Activated CD8-positive, alpha-beta memory T cell treated with anti-CD3 and anti-CD28 coated beads, Interleukin-2, amount 10 ng/mL, durations not matched to agents 7 days and 5 days (primary cell): ENCODE results near the gene PHLDB1. TPM values are rescaled to one million over a fixed set of nuclear protein-coding genes. Genes with fewer than 3 reads are reported as not detected.

Experiments used
- ATAC-seq: fragments of 150-1000 bp; cut with Tn5 transposase; one replicate; pipeline ENCODE4 v1.10.0; 2021; ENCODE audit warnings: moderate library complexity
- CTCF ChIA-PET: fragments of 350-600 bp; sonication (Branson Sonifier 250); formaldehyde crosslinking; loops from one replicate; lab custom pipeline; 2021; ENCODE audit warnings: antibody characterized with exemption; lab: Charles Lee
- DNase-seq: peaks from one replicate; pipeline ENCODE4 v3.0.0-alpha.2; 2020
- H3K27ac Mint-ChIP-seq: one replicate; pipeline ENCODE4 v1.8.0; 2021; ENCODE audit warnings: mild to moderate bottlenecking, mixed read lengths
- H3K27me3 Mint-ChIP-seq: one replicate; pipeline ENCODE4 v1.8.0; 2021; ENCODE audit warnings: mixed read lengths
- H3K36me3 Mint-ChIP-seq: one replicate; pipeline ENCODE4 v1.8.0; 2021; ENCODE audit warnings: mild to moderate bottlenecking, mixed read lengths
- H3K4me1 Mint-ChIP-seq: one replicate; pipeline ENCODE4 v1.8.0; 2021; ENCODE audit warnings: mixed read lengths
- H3K4me3 Mint-ChIP-seq: one replicate; pipeline ENCODE4 v1.8.0; 2021; ENCODE audit warnings: mild to moderate bottlenecking, moderate library complexity, mixed read lengths
- H3K9me3 Mint-ChIP-seq: one replicate; pipeline ENCODE4 v1.8.0; 2022; ENCODE audit warnings: low read depth, mixed read lengths
- total RNA-seq, 2 experiments: library from RNA; stranded (reverse); gene quantifications; one replicate each; pipeline ENCODE4 v1.2.3, GENCODE V29; 2021

Gene PHLDB1
- total RNA-seq, 2 experiments from 2014 or later: 0.91 to 1.3 TPM

GRCh38 chr11:118640332-118641154 lies 33.1 kb downstream of the PHLDB1 start:
- ATAC-seq (no peak), DNase-seq (no peak)
- H3K9me3 Mint-ChIP-seq: no peaks in the 10 kb centered on the region
- H3K4me1 Mint-ChIP-seq: no peaks in the 10 kb centered on the region
- no peak overlapping the region for H3K4me3 Mint-ChIP-seq
- CTCF ChIA-PET: interaction anchor here (1.1 kb wide), 1 partner anchor 19 kb away, joined by 3 read pairs; no protein-coding TSS in a partner anchor
- no peaks in the 10 kb centered on the region for H3K36me3 Mint-ChIP-seq
- H3K27me3 Mint-ChIP-seq: peaks cover 3% of the 10 kb centered on the region
- no peak overlapping the region for H3K27ac Mint-ChIP-seq

DNA sequence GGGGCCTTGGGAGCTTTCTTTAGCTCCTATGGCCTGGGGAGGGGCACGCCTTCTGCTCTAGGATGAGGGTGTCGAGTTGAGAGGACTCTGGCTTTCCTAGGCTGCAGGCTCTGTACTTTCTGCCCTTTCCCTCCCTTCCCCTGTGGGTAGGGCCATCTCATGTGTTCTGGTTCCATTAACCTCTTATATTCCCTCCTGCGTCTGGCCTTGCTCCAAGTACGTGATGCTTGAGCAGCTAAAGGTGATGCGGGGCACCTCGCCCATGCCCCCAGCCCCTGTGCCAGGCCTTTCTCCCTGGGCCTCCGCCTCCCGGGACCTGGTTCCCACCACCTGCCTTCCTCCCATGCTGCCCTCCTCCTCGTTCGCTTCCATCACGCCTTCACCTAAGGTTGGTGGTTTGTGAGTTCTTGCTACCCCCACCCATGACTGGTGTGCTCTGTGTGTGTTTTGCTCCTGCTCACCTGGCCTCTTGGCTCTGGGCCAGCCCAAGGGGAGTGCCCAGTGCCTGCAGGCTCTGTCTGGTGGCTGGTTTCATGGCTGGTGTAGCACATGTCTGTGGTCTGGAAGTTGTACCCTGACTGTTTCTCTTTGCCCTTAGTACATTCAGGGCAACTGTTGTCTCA lies 34.1 kb downstream of the PHLDB1 start:
- Mint-ChIP-seq H3K36me3 (no peaks in the 10 kb centered on the region), H3K4me1 (no peaks in the 10 kb centered on the region), H3K27ac (no peak overlapping the region), H3K4me3 (no peak overlapping the region), H3K9me3 (no peaks in the 10 kb centered on the region), H3K27me3 (no peaks in the 10 kb centered on the region)
- CTCF ChIA-PET: no interaction called here
- no peak for DNase-seq
- no peak for ATAC-seq

GRCh38 chr11:118643142-118643994 lies 36.0 kb downstream of the PHLDB1 start:
- no peaks in the 10 kb centered on the region for H3K4me1 Mint-ChIP-seq
- no peaks in the 10 kb centered on the region for H3K9me3 Mint-ChIP-seq
- ATAC-seq (no peak), DNase-seq (no peak)
- CTCF ChIA-PET: interaction anchor here (0.5 to 1.1 kb wide), 4 partner anchors 16 to 57 kb away, joined by 3 to 4 read pairs (median 3); no protein-coding TSS in a partner anchor
- no peak overlapping the region for H3K27ac Mint-ChIP-seq
- H3K4me3 Mint-ChIP-seq: no peak overlapping the region
- H3K36me3 Mint-ChIP-seq: no peaks in the 10 kb centered on the region
- H3K27me3 Mint-ChIP-seq: no peaks in the 10 kb centered on the region

- DNase-seq: no peak
- Mint-ChIP-seq H3K4me1 (no peaks in the 10 kb centered on the region), H3K36me3 (no peaks in the 10 kb centered on the region), H3K4me3 (no peak overlapping the region), H3K27me3 (no peaks in the 10 kb centered on the region), H3K9me3 (no peaks in the 10 kb centered on the region), H3K27ac (no peak overlapping the region)
- no peak for ATAC-seq
- CTCF ChIA-PET: no interaction called here
Measured at GRCh38 chr11:118643995-118644345, 36.6 kb downstream of the PHLDB1 start.

DNA sequence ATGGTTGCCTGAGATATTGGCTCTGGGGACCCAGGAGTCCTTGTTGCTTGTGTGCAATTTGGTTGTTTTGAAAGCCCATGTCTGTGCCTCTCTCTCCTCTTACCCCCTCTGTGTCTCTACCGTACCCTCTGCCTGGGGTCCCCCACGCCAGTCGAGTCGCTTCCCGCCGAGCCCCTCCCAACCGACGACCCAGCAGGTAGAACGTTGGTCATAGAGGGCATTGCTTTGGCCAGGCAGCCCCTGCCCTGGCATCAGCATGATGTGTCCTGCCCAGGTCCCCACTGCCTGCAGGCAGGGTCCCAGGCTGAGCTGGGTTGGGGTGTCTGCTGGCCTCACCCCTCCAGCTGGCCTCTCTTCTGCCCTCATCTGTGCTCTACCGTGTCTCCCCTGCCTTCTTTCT lies 37.1 kb downstream of the PHLDB1 start:
- Mint-ChIP-seq H3K9me3 (no peaks in the 10 kb centered on the region), H3K27ac (no peak overlapping the region), H3K4me3 (no peak overlapping the region), H3K27me3 (no peaks in the 10 kb centered on the region), H3K36me3 (no peaks in the 10 kb centered on the region), H3K4me1 (no peaks in the 10 kb centered on the region)
- CTCF ChIA-PET: no interaction called here
- DNase-seq: no peak
- ATAC-seq: no peak

DNA sequence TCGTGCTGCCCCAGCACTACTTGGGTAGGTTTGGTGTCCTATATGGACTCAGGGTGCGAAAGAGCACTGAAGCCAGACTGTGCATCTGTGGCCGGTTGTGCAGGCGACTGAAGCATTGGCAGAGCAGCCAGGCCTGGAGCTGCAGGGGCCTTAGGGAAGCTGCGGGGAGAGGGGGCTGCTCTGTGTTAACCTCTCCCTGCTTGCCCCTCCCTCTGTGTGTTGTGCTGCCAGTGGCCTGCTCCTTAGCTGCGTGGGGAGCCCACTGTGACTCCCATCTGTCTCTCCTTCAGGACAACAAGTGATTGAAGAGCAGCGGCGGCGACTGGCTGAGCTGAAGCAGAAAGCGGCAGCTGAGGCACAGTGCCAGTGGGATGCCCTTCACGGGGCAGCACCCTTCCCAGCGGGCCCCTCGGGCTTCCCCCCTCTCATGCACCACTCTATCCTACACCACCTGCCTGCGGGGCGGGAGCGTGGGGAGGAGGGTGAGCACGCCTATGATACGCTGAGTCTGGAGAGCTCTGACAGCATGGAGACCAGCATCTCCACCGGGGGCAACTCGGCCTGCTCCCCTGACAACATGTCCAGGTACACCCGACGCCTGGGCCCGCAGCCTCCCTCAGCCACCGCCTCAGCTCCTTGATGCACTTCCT lies 37.8 kb downstream of the PHLDB1 start:
- no peak for ATAC-seq

DNA sequence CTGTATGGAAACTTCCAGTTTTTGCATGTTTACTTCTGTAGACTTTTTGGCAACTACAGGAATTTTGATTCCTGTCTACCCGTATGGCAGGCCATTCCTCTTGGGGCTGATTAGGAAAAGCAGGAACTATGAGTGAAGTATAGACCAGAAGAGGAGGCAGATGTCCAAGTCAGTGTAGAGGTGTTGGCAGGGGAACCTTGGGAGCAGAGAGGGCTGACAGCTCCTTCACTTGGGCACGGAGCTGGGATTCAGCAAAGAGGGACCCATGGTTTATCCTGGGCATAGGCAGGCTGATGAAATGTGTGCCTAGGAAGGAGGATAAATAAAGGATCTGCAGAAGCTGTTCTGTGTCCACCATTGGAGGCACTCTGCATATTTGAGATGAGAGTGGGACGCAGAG lies 39.0 kb downstream of the PHLDB1 start:
- no peaks in the 10 kb centered on the region for H3K9me3 Mint-ChIP-seq
- DNase-seq (no peak), ATAC-seq (no peak)
- H3K36me3 Mint-ChIP-seq: no peaks in the 10 kb centered on the region
- CTCF ChIA-PET: interaction anchor here (0.7 kb wide), 1 partner anchor 33 kb away, joined by 3 read pairs; no protein-coding TSS in a partner anchor
- no peaks in the 10 kb centered on the region for H3K27me3 Mint-ChIP-seq
- H3K4me1 Mint-ChIP-seq: no peaks in the 10 kb centered on the region
- H3K4me3 Mint-ChIP-seq: no peak overlapping the region
- no peak overlapping the region for H3K27ac Mint-ChIP-seq

More for the DNA sequence above, 37.8 kb downstream of the PHLDB1 start:
- no peak overlapping the region for H3K4me3 Mint-ChIP-seq
- DNase-seq: no peak
- no peak overlapping the region for H3K27ac Mint-ChIP-seq
- H3K36me3 Mint-ChIP-seq: no peaks in the 10 kb centered on the region
- H3K4me1 Mint-ChIP-seq: no peaks in the 10 kb centered on the region
- H3K27me3 Mint-ChIP-seq: no peaks in the 10 kb centered on the region
- H3K9me3 Mint-ChIP-seq: no peaks in the 10 kb centered on the region
- CTCF ChIA-PET: no interaction called here

DNA sequence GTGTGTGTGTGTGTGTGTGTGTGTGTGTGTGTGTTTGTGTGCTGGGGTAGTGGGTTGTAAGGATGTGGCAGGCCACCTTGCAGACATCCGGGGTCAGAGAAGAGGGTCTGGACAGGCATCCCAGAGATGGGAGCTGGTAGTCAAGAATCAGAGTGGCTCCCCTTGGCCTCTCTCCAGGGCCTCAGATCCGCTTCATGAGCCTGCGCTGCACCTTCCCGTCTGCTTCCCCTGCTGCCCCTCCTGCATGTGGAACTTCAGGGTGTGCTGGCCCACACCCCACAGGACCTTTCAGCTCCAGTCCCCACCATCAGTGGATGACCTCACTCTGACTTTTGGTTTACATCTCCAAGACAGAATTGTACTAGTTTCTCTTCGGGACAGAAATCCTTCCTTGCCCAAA lies 40.9 kb downstream of the PHLDB1 start:
- peaks cover 6% of the 10 kb centered on the region for H3K4me1 Mint-ChIP-seq
- no peak overlapping the region for H3K4me3 Mint-ChIP-seq
- DNase-seq (no peak), ATAC-seq (no peak)
- CTCF ChIA-PET: interaction anchor here (1.4 kb wide), 1 partner anchor 11 kb away, joined by 5 read pairs; no protein-coding TSS in a partner anchor
- H3K27me3 Mint-ChIP-seq: no peaks in the 10 kb centered on the region
- no peaks in the 10 kb centered on the region for H3K36me3 Mint-ChIP-seq
- no peak overlapping the region for H3K27ac Mint-ChIP-seq
- H3K9me3 Mint-ChIP-seq: no peaks in the 10 kb centered on the region

- Mint-ChIP-seq H3K36me3 (no peaks in the 10 kb centered on the region), H3K27me3 (no peaks in the 10 kb centered on the region), H3K4me1 (peaks cover 6% of the 10 kb centered on the region), H3K9me3 (no peaks in the 10 kb centered on the region), H3K4me3 (no peak overlapping the region), H3K27ac (no peak overlapping the region)
- no peak for ATAC-seq
- CTCF ChIA-PET: interaction anchor here (1.4 kb wide), 1 partner anchor 10 kb away, joined by 5 read pairs; no protein-coding TSS in a partner anchor
- DNase-seq: no peak
Measured at GRCh38 chr11:118649941-118650340, 42.5 kb downstream of the PHLDB1 start.

DNA sequence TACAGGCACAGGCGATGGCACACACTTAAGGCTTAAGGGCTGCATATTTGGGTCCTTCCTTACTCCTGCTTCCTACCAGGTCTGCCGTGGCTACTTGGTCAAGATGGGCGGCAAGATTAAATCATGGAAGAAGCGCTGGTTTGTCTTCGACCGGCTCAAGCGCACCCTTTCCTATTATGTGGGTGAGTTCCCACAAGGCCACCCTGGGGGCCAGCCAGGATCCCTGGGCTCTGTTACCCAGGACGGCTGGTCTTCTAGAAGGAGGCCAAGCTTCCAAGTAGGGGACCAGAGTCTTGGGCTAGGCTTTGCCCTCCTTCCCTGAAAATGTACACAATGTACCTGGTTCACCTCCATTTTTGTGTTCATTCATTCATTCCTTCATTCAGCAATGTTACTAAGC lies 43.0 kb downstream of the PHLDB1 start:
- no peak overlapping the region for H3K27ac Mint-ChIP-seq
- no peaks in the 10 kb centered on the region for H3K36me3 Mint-ChIP-seq
- peaks cover 6% of the 10 kb centered on the region for H3K4me1 Mint-ChIP-seq
- H3K27me3 Mint-ChIP-seq: no peaks in the 10 kb centered on the region
- no peak overlapping the region for H3K4me3 Mint-ChIP-seq
- CTCF ChIA-PET: no interaction called here
- no peaks in the 10 kb centered on the region for H3K9me3 Mint-ChIP-seq
- ATAC-seq: no peak
- DNase-seq: no peak

- Mint-ChIP-seq H3K4me1 (peaks cover 6% of the 10 kb centered on the region), H3K27me3 (no peaks in the 10 kb centered on the region), H3K36me3 (no peaks in the 10 kb centered on the region), H3K27ac (no peak overlapping the region), H3K9me3 (no peaks in the 10 kb centered on the region), H3K4me3 (no peak overlapping the region)
- CTCF ChIA-PET: interaction anchor here (1.4 kb wide), 1 partner anchor 12 kb away, joined by 3 read pairs; no protein-coding TSS in a partner anchor
- DNase-seq (no peak), ATAC-seq (no peak)
Measured at GRCh38 chr11:118651820-118652219, 44.4 kb downstream of the PHLDB1 start.

DNA sequence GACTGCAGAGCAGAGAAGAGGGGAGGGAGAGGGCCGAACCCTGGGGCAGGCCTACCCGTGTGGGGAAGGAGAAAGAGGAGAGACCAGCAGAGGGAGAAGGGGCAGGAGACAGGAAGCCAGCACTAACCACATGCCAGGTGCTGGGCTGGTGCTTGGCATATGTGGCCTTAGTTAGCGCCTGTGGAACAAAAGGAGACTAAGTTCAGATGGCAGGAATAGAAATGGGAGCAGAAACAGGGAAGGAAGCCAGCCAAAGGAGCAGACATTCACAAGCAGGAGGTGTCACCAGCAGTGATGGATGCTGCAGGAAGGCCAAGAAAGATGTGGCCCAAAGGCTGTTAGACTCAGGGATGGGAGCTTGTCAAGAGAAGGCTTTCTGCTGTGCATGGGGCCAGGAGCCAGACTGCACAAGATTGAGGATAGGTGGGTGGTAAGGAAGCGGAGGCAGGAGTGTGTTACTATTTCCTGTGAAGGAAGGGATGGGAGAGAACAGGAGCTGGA lies 45.3 kb downstream of the PHLDB1 start:
- Mint-ChIP-seq H3K36me3 (no peaks in the 10 kb centered on the region), H3K27ac (no peak overlapping the region), H3K27me3 (no peaks in the 10 kb centered on the region), H3K9me3 (no peaks in the 10 kb centered on the region), H3K4me3 (no peak overlapping the region), H3K4me1 (peaks cover 6% of the 10 kb centered on the region)
- no peak for ATAC-seq
- CTCF ChIA-PET: interaction anchor here (1.4 to 1.6 kb wide), 2 partner anchors 11 to 304 kb away, joined by 3 to 4 read pairs; partner anchors contain the start of gene UPK2
- no peak for DNase-seq
